Fibroblast of the aortic adventitia (primary cell): ENCODE measurements around the gene HOOK2. TPM values are rescaled to one million over a fixed set of nuclear protein-coding genes. Genes with fewer than 3 reads are reported as not detected.
A peak's percentile ranks its signal among the peaks of the same experiment; 100 is the strongest.
"Not testable (repeated sequence)": the region's sequence is repeated elsewhere in the genome, so short reads cannot be mapped to it uniquely, and the experiment has no call there.

ENCODE experiments used
- DNase-seq: peaks from one replicate; pipeline ENCODE4 v3.0.0-alpha.2; 2010; ENCODE audit warnings: low read depth
- H3K4me3 ChIP-seq: 2 replicates; pipeline ENCODE4 v1.5.1; 2011; ENCODE audit warnings: low read depth, mild to moderate bottlenecking, control low read depth, low read length, moderate library complexity
- CTCF ChIP-seq: IDR thresholded peaks from 2 replicates; pipeline ENCODE4 v1.5.1; 2011; ENCODE audit warnings: mild to moderate bottlenecking, low read length, control low read depth, inconsistent platforms; ENCODE audit not compliant: insufficient read depth
- total RNA-seq: library from RNA; depleted of rRNA; stranded (reverse); fragments of >200 nt; gene quantifications from 2 replicates; pipeline ENCODE4 v1.2.3, GENCODE V29; 2012; ENCODE audit warnings: low replicate concordance

HOOK2 gene
- 15.5 and 31.2 TPM in 2 replicates for total RNA-seq

GRCh38 chr19:12774588-12775555 lies at the start of gene HOOK2:
Gene HOOK2, minus strand, starts transcription at chr19:12775552. Its CDS starts 103 bp downstream, at chr19:12775449.
- H3K4me3 ChIP-seq, result peak within 1 kb of the TSS; percentile 84
- no peak for TF ChIP-seq CTCF
- DNase-seq, result no peak

- no peak overlapping the region for H3K4me3 ChIP-seq
- no peak for TF ChIP-seq CTCF
- DNase-seq, result no peak
Observed at GRCh38 chr19:12821761-12822160, 46.4 kb upstream of the HOOK2 start.

GRCh38 chr19:12817810-12818209 lies 42.5 kb upstream of the HOOK2 start:
- not testable (repeated sequence) for DNase-seq

GRCh38 chr19:12817188-12817587 lies 41.8 kb upstream of the HOOK2 start:
- H3K4me3 ChIP-seq, DNase-seq: not testable (repeated sequence)

More at GRCh38 chr19:12817810-12818209, 42.5 kb upstream of the HOOK2 start:
- H3K4me3 ChIP-seq, result not testable (repeated sequence)

GRCh38 chr19:12815088-12815487 lies 39.7 kb upstream of the HOOK2 start:
- no peak for TF ChIP-seq CTCF
- DNase-seq, result no peak
- no peak overlapping the region for H3K4me3 ChIP-seq

GRCh38 chr19:12806242-12807081 lies 31.1 kb upstream of the HOOK2 start, which contains the start of gene RNASEH2A:
Gene RNASEH2A, plus strand, starts transcription at chr19:12806584. Its CDS starts 90 bp downstream, at chr19:12806674.
- peak; percentile 89 for DNase-seq
- peak within 1 kb of the TSS; percentile 85 for H3K4me3 ChIP-seq
- TF ChIP-seq CTCF, result no peak

GRCh38 chr19:12804051-12804450 lies 28.7 kb upstream of the HOOK2 start:
- DNase-seq, result no peak
- H3K4me3 ChIP-seq, result no peak overlapping the region
- no peak for TF ChIP-seq CTCF
